ENCODE measurements around the gene ABCB4.

ABCB4 gene

DNA sequence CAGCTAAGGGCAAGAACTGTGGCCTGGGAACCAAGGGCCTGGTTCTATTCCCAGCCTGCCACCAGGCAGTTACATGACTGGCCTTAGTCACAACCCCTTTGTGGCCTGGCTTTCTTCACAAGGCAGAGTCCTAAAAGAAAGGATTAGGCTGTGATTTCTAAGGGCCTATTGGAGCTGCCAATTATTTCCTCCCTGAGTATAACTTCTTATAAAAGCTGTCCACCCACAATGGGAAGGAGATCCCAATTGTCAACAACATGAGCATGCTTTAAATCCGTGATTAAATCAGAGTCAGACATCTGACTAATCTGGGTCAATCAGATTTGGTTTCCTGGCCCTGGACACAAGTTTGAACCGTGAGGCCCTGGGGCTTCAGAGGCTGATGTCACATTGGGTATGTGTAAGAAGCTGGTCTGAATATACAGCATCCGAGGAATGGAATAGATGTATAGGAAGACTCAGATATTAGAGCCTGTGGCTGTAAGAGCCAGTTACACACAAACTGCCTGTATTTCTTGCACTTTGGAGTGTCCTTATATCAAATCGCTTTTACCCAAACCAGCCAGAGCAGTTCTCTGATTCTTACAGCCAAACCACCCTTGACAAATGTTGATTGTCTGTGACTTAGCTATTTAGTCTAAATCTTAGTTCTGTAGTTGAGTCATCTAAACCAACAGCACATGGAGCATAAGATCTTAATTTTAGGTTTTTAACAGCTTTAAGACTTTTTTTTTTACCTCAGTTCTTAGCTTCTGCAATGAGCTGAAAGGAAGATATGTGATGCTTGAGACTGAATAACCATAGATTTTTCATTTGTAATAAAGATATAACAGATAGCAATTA lies 61.3 kb downstream of the ABCB4 start:
- TF ChIP-seq, protein P1, sequence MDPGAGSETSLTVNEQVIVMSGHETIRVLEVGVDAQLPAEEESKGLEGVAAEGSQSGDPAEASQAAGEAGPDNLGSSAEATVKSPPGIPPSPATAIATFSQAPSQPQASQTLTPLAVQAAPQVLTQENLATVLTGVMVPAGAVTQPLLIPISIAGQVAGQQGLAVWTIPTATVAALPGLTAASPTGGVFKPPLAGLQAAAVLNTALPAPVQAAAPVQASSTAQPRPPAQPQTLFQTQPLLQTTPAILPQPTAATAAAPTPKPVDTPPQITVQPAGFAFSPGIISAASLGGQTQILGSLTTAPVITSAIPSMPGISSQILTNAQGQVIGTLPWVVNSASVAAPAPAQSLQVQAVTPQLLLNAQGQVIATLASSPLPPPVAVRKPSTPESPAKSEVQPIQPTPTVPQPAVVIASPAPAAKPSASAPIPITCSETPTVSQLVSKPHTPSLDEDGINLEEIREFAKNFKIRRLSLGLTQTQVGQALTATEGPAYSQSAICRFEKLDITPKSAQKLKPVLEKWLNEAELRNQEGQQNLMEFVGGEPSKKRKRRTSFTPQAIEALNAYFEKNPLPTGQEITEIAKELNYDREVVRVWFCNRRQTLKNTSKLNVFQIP (CRISPR knock-in tag; IDR thresholded peaks at IDR 0.05; ENCODE audit: borderline replicate concordance, low read depth), result no peak
- TF ChIP-seq, protein P2, sequence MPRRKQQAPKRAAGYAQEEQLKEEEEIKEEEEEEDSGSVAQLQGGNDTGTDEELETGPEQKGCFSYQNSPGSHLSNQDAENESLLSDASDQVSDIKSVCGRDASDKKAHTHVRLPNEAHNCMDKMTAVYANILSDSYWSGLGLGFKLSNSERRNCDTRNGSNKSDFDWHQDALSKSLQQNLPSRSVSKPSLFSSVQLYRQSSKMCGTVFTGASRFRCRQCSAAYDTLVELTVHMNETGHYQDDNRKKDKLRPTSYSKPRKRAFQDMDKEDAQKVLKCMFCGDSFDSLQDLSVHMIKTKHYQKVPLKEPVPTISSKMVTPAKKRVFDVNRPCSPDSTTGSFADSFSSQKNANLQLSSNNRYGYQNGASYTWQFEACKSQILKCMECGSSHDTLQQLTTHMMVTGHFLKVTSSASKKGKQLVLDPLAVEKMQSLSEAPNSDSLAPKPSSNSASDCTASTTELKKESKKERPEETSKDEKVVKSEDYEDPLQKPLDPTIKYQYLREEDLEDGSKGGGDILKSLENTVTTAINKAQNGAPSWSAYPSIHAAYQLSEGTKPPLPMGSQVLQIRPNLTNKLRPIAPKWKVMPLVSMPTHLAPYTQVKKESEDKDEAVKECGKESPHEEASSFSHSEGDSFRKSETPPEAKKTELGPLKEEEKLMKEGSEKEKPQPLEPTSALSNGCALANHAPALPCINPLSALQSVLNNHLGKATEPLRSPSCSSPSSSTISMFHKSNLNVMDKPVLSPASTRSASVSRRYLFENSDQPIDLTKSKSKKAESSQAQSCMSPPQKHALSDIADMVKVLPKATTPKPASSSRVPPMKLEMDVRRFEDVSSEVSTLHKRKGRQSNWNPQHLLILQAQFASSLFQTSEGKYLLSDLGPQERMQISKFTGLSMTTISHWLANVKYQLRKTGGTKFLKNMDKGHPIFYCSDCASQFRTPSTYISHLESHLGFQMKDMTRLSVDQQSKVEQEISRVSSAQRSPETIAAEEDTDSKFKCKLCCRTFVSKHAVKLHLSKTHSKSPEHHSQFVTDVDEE (CRISPR knock-in tag; IDR thresholded peaks at IDR 0.05), result no peak
- TF ChIP-seq, protein P3, sequence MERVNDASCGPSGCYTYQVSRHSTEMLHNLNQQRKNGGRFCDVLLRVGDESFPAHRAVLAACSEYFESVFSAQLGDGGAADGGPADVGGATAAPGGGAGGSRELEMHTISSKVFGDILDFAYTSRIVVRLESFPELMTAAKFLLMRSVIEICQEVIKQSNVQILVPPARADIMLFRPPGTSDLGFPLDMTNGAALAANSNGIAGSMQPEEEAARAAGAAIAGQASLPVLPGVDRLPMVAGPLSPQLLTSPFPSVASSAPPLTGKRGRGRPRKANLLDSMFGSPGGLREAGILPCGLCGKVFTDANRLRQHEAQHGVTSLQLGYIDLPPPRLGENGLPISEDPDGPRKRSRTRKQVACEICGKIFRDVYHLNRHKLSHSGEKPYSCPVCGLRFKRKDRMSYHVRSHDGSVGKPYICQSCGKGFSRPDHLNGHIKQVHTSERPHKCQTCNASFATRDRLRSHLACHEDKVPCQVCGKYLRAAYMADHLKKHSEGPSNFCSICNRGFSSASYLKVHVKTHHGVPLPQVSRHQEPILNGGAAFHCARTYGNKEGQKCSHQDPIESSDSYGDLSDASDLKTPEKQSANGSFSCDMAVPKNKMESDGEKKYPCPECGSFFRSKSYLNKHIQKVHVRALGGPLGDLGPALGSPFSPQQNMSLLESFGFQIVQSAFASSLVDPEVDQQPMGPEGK (CRISPR knock-in tag; IDR thresholded peaks at IDR 0.05; ENCODE audit: borderline replicate concordance), result no peak
- TF ChIP-seq, protein P4, sequence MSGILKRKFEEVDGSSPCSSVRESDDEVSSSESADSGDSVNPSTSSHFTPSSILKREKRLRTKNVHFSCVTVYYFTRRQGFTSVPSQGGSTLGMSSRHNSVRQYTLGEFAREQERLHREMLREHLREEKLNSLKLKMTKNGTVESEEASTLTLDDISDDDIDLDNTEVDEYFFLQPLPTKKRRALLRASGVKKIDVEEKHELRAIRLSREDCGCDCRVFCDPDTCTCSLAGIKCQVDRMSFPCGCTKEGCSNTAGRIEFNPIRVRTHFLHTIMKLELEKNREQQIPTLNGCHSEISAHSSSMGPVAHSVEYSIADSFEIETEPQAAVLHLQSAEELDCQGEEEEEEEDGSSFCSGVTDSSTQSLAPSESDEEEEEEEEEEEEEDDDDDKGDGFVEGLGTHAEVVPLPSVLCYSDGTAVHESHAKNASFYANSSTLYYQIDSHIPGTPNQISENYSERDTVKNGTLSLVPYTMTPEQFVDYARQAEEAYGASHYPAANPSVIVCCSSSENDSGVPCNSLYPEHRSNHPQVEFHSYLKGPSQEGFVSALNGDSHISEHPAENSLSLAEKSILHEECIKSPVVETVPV (CRISPR knock-in tag; IDR thresholded peaks at IDR 0.05), result no peak
- TF ChIP-seq ZNF70 (CRISPR knock-in tag; IDR thresholded peaks at IDR 0.05) (no peak), ZC3H10 (CRISPR knock-in tag; IDR thresholded peaks at IDR 0.05) (no peak), ZFP3 (CRISPR knock-in tag; IDR thresholded peaks at IDR 0.05) (no peak), OSR1 (CRISPR knock-in tag; IDR thresholded peaks at IDR 0.05) (no peak)

DNA sequence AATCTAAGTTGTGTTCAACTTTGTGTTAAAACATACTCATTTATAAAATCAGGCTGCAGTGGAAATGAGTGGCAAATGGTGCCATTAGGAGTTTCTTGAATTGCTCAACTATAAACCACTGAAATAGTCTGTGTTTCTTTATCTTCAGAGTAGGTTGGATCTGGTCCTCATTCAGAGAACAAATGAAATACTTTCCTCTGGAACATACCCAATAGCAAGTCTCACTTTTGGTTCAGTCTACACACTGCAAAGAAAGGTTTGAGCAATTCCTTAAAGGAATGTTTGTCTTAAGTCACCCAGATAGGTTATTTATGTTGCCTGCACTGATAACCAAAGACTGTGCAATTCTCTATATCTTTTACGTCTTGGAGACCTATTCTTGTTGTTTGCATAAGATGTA lies 62.5 kb downstream of the ABCB4 start:
- no peak for ATAC-seq

More for the DNA sequence above, 61.3 kb downstream of the ABCB4 start:
- peak; percentile 38 for ATAC-seq

More for the DNA sequence above, 62.5 kb downstream of the ABCB4 start:
- no peak for TF ChIP-seq ESRRG (CRISPR knock-in tag; IDR thresholded peaks at IDR 0.05)
- TF ChIP-seq PPARA (CRISPR knock-in tag; IDR thresholded peaks at IDR 0.05; ENCODE audit: borderline replicate concordance), result no peak
- no peak for TF ChIP-seq ISL1 (CRISPR knock-in tag; IDR thresholded peaks at IDR 0.05)
- TF ChIP-seq SNAI2 (CRISPR knock-in tag; IDR thresholded peaks at IDR 0.05), result no peak
- TF ChIP-seq ZNF70 (CRISPR knock-in tag; IDR thresholded peaks at IDR 0.05), result no peak
- TF ChIP-seq OSR1 (CRISPR knock-in tag; IDR thresholded peaks at IDR 0.05), result no peak
- no peak for TF ChIP-seq ZC3H10 (CRISPR knock-in tag; IDR thresholded peaks at IDR 0.05)
- TF ChIP-seq RARB (CRISPR knock-in tag; IDR thresholded peaks at IDR 0.05), result no peak
- no peak for TF ChIP-seq GLIS3 (CRISPR knock-in tag; IDR thresholded peaks at IDR 0.05)
- TF ChIP-seq, protein P3 (CRISPR knock-in tag; IDR thresholded peaks at IDR 0.05; ENCODE audit: borderline replicate concordance), result no peak
- TF ChIP-seq TCF4 (CRISPR knock-in tag; IDR thresholded peaks at IDR 0.05; ENCODE audit: borderline replicate concordance), result no peak
- no peak for TF ChIP-seq ZFP3 (CRISPR knock-in tag; IDR thresholded peaks at IDR 0.05)
- no peak for TF ChIP-seq BACH2 (CRISPR knock-in tag; IDR thresholded peaks at IDR 0.05; ENCODE audit: borderline replicate concordance)
- TF ChIP-seq ZNF565 (CRISPR knock-in tag; conservative IDR thresholded peaks at IDR 0.05; ENCODE audit: low read depth), result no peak
- TF ChIP-seq, protein P1 (CRISPR knock-in tag; IDR thresholded peaks at IDR 0.05; ENCODE audit: borderline replicate concordance, low read depth), result no peak
- TF ChIP-seq TOX (CRISPR knock-in tag; IDR thresholded peaks at IDR 0.05; ENCODE audit: borderline replicate concordance), result no peak
- TF ChIP-seq CSDC2 (CRISPR knock-in tag; IDR thresholded peaks at IDR 0.05), result no peak
